ENCODE results near the gene CARD10.

GRCh38 chr22:37525746-37526350 is 6.6 kb upstream of the CARD10 start:
- TF ChIP-seq CTCF (optimal IDR thresholded peaks at IDR 0.05 in 1 of 3, IDR thresholded peaks at IDR 0.05 in 1 of 3, conservative IDR thresholded peaks at IDR 0.05 in 1 of 3; ENCODE audit: extremely low read depth in 1 of 3, insufficient read depth in 2 of 3, low read length in 3 of 3) = no peak
- TF ChIP-seq EZH2 (IDR thresholded peaks at IDR 0.05; ENCODE audit: low read length) = no peak

Measured in keratinocyte (primary cell).